HEK293 (cell line): ENCODE results near the gene CEP76.
"Not testable (repeated sequence)": the region's sequence is repeated elsewhere in the genome, so short reads cannot be mapped to it uniquely, and the experiment has no call there.

ENCODE experiments used
- ELK4 ChIP-seq: IDR thresholded peaks from 2 replicates; pipeline ENCODE4 v1.6.1; 2011; ENCODE audit warnings: mild to moderate bottlenecking, low read depth, low read length, borderline replicate concordance
- OSR2 ChIP-seq: fragments of 450-650 bp; formaldehyde crosslinking; IDR thresholded peaks from 2 replicates; pipeline ENCODE4 v1.5.1; 2016; ENCODE audit warnings: missing biosample characterization, missing genetic modification characterization
- ZBTB20 ChIP-seq: fragments of 450-650 bp; formaldehyde crosslinking; IDR thresholded peaks from 2 replicates; pipeline ENCODE4 v1.5.1; 2016; ENCODE audit warnings: missing biosample characterization, missing genetic modification characterization
- ZNF23 ChIP-seq: fragments of 450-650 bp; formaldehyde crosslinking; IDR thresholded peaks from 2 replicates; pipeline ENCODE4 v1.5.1; 2016; ENCODE audit warnings: missing biosample characterization, missing genetic modification characterization, borderline replicate concordance
- ZNF302 ChIP-seq: fragments of 450-650 bp; formaldehyde crosslinking; IDR thresholded peaks from 2 replicates; pipeline ENCODE4 v1.5.1; 2016; ENCODE audit warnings: missing biosample characterization, missing genetic modification characterization, low read depth
- ZNF341 ChIP-seq: fragments of 450-650 bp; formaldehyde crosslinking; IDR thresholded peaks from 2 replicates; pipeline ENCODE4; 2016; ENCODE audit warnings: low read depth, missing biosample characterization, missing genetic modification characterization
- ZNF433 ChIP-seq: fragments of 450-650 bp; formaldehyde crosslinking; IDR thresholded peaks from 2 replicates; pipeline ENCODE4 v1.5.1; 2016; ENCODE audit warnings: missing biosample characterization, missing genetic modification characterization, low read depth
- ZNF473 ChIP-seq: fragments of 450-650 bp; formaldehyde crosslinking; IDR thresholded peaks from 2 replicates; pipeline ENCODE4 v1.5.1; 2017; ENCODE audit warnings: missing biosample characterization, missing genetic modification characterization
- ZNF776 ChIP-seq: fragments of 450-650 bp; formaldehyde crosslinking; IDR thresholded peaks from 2 replicates; pipeline ENCODE4 v1.5.0; 2017; ENCODE audit warnings: missing biosample characterization, missing genetic modification characterization, borderline replicate concordance
- ZSCAN30 ChIP-seq: fragments of 450-650 bp; IDR thresholded peaks from 2 replicates; pipeline ENCODE4 v1.5.1; 2018; ENCODE audit warnings: missing biosample characterization, mild to moderate bottlenecking, missing genetic modification characterization, moderate library complexity
- TF ChIP-seq, protein P1 (sequence below): fragments of 450-650 bp; formaldehyde crosslinking; IDR thresholded peaks from 2 replicates; pipeline ENCODE4 v1.5.1; 2016; ENCODE audit warnings: missing biosample characterization, missing genetic modification characterization
- TF ChIP-seq, protein P2 (sequence below): fragments of 450-650 bp; IDR thresholded peaks from 2 replicates; pipeline ENCODE4 v1.5.1; 2018; ENCODE audit warnings: missing biosample characterization, missing genetic modification characterization

DNA sequence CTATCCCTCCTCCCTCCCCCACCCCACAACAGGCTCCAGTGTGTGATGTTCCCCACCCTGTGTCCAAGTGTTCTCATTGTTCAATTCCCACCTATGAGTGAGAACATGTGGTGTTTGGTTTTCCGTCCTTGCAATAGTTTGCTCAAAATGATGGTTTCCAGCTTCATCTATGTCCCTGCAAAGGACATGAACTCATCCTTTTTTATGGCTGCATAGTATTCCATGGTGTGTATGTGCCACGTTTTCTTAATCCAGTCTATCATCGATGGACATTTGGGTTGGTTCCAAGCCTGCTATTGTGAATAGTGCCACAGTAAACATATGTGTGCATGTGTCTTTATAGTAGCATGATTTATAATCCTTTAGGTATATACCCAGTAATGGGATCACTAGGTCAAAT lies 75.3 kb downstream of the CEP76 start:
- not testable (repeated sequence) for TF ChIP-seq ZSCAN30 (tag by site-specific recombination); ZNF433; ZBTB20 (tag by site-specific recombination); ELK4; ZNF23 (tag by site-specific recombination); ZNF776 (tag by site-specific recombination); ZNF473 (tag by site-specific recombination); ZNF302 (tag by site-specific recombination); ZNF341 (tag by site-specific recombination); OSR2
- TF ChIP-seq, protein P1, sequence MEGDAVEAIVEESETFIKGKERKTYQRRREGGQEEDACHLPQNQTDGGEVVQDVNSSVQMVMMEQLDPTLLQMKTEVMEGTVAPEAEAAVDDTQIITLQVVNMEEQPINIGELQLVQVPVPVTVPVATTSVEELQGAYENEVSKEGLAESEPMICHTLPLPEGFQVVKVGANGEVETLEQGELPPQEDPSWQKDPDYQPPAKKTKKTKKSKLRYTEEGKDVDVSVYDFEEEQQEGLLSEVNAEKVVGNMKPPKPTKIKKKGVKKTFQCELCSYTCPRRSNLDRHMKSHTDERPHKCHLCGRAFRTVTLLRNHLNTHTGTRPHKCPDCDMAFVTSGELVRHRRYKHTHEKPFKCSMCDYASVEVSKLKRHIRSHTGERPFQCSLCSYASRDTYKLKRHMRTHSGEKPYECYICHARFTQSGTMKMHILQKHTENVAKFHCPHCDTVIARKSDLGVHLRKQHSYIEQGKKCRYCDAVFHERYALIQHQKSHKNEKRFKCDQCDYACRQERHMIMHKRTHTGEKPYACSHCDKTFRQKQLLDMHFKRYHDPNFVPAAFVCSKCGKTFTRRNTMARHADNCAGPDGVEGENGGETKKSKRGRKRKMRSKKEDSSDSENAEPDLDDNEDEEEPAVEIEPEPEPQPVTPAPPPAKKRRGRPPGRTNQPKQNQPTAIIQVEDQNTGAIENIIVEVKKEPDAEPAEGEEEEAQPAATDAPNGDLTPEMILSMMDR, result not testable (repeated sequence)
- TF ChIP-seq, protein P2, sequence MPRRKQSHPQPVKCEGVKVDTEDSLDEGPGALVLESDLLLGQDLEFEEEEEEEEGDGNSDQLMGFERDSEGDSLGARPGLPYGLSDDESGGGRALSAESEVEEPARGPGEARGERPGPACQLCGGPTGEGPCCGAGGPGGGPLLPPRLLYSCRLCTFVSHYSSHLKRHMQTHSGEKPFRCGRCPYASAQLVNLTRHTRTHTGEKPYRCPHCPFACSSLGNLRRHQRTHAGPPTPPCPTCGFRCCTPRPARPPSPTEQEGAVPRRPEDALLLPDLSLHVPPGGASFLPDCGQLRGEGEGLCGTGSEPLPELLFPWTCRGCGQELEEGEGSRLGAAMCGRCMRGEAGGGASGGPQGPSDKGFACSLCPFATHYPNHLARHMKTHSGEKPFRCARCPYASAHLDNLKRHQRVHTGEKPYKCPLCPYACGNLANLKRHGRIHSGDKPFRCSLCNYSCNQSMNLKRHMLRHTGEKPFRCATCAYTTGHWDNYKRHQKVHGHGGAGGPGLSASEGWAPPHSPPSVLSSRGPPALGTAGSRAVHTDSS (tag by site-specific recombination), result not testable (repeated sequence)
